ENCODE data around the gene GID8.

GRCh38 chr20:62914970-62915457, 22.9 kb upstream of the GID8 start:
- TF ChIP-seq POLR2A (IDR thresholded peaks at IDR 0.05), result no peak
- no peak for TF ChIP-seq CTCF (IDR thresholded peaks at IDR 0.05)
- TF ChIP-seq EP300 (IDR thresholded peaks at IDR 0.05), result no peak
- no peak for TF ChIP-seq POLR2AphosphoS5 (IDR thresholded peaks at IDR 0.05)
